GM12875 (cell line): ENCODE results near the gene MKNK2.
"Not testable (repeated sequence)": the region's sequence is repeated elsewhere in the genome, so short reads cannot be mapped to it uniquely, and the experiment has no call there.

Source experiments
- H3K4me3 ChIP-seq: one replicate; pipeline ENCODE4 v1.5.1; 2011; ENCODE audit warnings: low read depth, low read length, control low read depth
- CTCF ChIP-seq: IDR thresholded peaks from 2 replicates; pipeline ENCODE4 v1.5.1; 2011; ENCODE audit warnings: low read depth, mild to moderate bottlenecking, control low read depth, inconsistent platforms, low read length, moderate library complexity, borderline replicate concordance; ENCODE audit not compliant: insufficient read depth

MKNK2 gene

GRCh38 chr19:1990230-1991017 lies 60.6 kb downstream of the MKNK2 start:
- no peak overlapping the region for H3K4me3 ChIP-seq
- TF ChIP-seq CTCF: no peak

- no peak for TF ChIP-seq CTCF
- H3K4me3 ChIP-seq: no peak overlapping the region
These were observed 61.4 kb downstream of the MKNK2 start for GRCh38 chr19:1989513-1990229.

- not testable (repeated sequence) for H3K4me3 ChIP-seq
These were observed 62.6 kb downstream of the MKNK2 start for GRCh38 chr19:1988464-1988863.
